ENCODE results near the gene ZFP36L1. TPM values are rescaled to one million over a fixed set of nuclear protein-coding genes. Genes with fewer than 3 reads are reported as not detected.

The ZFP36L1 gene
- total RNA-seq, 1 experiment from 2014 or later: 94.8 TPM

GRCh38 chr14:68784226-68784910 lies 8.5 kb downstream of the ZFP36L1 start:
- Mint-ChIP-seq H3K9me3 (ENCODE audit: unreplicated experiment) (no peaks in the 10 kb centered on the region), H3K36me3 (ENCODE audit: insufficient read depth, unreplicated experiment) (peaks cover 58% of the 10 kb centered on the region), H3K4me3 (ENCODE audit: unreplicated experiment) (peak overlapping the region; percentile 16), H3K27ac (ENCODE audit: unreplicated experiment) (peak overlapping the region; percentile 42), H3K4me1 (ENCODE audit: low read depth, unreplicated experiment) (peaks cover 54% of the 10 kb centered on the region), H3K27me3 (ENCODE audit: insufficient read depth, unreplicated experiment) (no peaks in the 10 kb centered on the region)
- Histone ChIP-seq H3K4me1 (peaks cover 91% of the 10 kb centered on the region), H3K27me3 (replicated peaks; ENCODE audit: control insufficient read depth, insufficient read depth, low read length) (no peaks in the 10 kb centered on the region), H3K4me3 (ENCODE audit: low read depth, low read length) (no peak overlapping the region), H3K9me3 (no peaks in the 10 kb centered on the region), H3K36me3 (ENCODE audit: control insufficient read depth, insufficient read depth, low read length) (peaks cover 4% of the 10 kb centered on the region)
- peak; percentile 92 to 95 for DNase-seq
- no TSS peak for BruUV-seq (replicated peaks)
- ChIA-PET POLR2A (interaction anchor here (7.4 kb wide), 1 partner anchor 8 kb away, joined by 70 read pairs; the partner anchor contains the start of gene ZFP36L1), CTCF (interaction anchor here (0.5 to 1.2 kb wide), 3 partner anchors 22 to 30 kb away, joined by 3 to 7 read pairs (median 4); no protein-coding TSS in a partner anchor)
- intact Hi-C loops (cut with micrococcal nuclease; ENCODE audit: unreplicated experiment): loop anchor here (1.0 to 2.0 kb wide), 2 partner anchors 9 to 156 kb away; partner anchors contain the start of gene ZFP36L1
- TF ChIP-seq, protein P1, sequence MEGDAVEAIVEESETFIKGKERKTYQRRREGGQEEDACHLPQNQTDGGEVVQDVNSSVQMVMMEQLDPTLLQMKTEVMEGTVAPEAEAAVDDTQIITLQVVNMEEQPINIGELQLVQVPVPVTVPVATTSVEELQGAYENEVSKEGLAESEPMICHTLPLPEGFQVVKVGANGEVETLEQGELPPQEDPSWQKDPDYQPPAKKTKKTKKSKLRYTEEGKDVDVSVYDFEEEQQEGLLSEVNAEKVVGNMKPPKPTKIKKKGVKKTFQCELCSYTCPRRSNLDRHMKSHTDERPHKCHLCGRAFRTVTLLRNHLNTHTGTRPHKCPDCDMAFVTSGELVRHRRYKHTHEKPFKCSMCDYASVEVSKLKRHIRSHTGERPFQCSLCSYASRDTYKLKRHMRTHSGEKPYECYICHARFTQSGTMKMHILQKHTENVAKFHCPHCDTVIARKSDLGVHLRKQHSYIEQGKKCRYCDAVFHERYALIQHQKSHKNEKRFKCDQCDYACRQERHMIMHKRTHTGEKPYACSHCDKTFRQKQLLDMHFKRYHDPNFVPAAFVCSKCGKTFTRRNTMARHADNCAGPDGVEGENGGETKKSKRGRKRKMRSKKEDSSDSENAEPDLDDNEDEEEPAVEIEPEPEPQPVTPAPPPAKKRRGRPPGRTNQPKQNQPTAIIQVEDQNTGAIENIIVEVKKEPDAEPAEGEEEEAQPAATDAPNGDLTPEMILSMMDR (IDR thresholded peaks at IDR 0.05; ENCODE audit: insufficient read depth in 1 of 2, low read depth in 1 of 2, low read length in 1 of 2, severe bottlenecking in 1 of 2, unreplicated experiment in 1 of 2): no peak

GRCh38 chr14:68783408-68784225 lies 9.2 kb downstream of the ZFP36L1 start:
- Histone ChIP-seq H3K27me3 (replicated peaks; ENCODE audit: control insufficient read depth, insufficient read depth, low read length) (no peaks in the 10 kb centered on the region), H3K4me1 (peaks cover 92% of the 10 kb centered on the region), H3K9me3 (no peaks in the 10 kb centered on the region), H3K36me3 (ENCODE audit: control insufficient read depth, insufficient read depth, low read length) (peaks cover 2% of the 10 kb centered on the region), H3K4me3 (ENCODE audit: low read depth, low read length) (no peak overlapping the region)
- peak overlapping the region; percentile 16 for H3K4me3 Mint-ChIP-seq (ENCODE audit: unreplicated experiment)
- no peaks in the 10 kb centered on the region for H3K9me3 Mint-ChIP-seq (ENCODE audit: unreplicated experiment)
- ChIA-PET POLR2A (interaction anchor here (7.4 kb wide), 1 partner anchor 9 kb away, joined by 70 read pairs; the partner anchor contains the start of gene ZFP36L1), CTCF (interaction anchor here (0.5 to 1.2 kb wide), 3 partner anchors 21 to 29 kb away, joined by 3 to 7 read pairs (median 4); no protein-coding TSS in a partner anchor)
- no peaks in the 10 kb centered on the region for H3K27me3 Mint-ChIP-seq (ENCODE audit: insufficient read depth, unreplicated experiment)
- H3K27ac Mint-ChIP-seq (ENCODE audit: unreplicated experiment): peak overlapping the region; percentile 42
- DNase-seq: peak; percentile 53 to 59
- intact Hi-C loops (cut with micrococcal nuclease; ENCODE audit: unreplicated experiment): loop anchor here (1.0 to 2.0 kb wide), 2 partner anchors 10 to 155 kb away; partner anchors contain the start of gene ZFP36L1
- no TSS peak for BruUV-seq (replicated peaks)
- TF ChIP-seq, protein P1 (IDR thresholded peaks at IDR 0.05; ENCODE audit: insufficient read depth in 1 of 2, low read depth in 1 of 2, low read length in 1 of 2, severe bottlenecking in 1 of 2, unreplicated experiment in 1 of 2): no peak
- H3K4me1 Mint-ChIP-seq (ENCODE audit: low read depth, unreplicated experiment): peaks cover 54% of the 10 kb centered on the region
- H3K36me3 Mint-ChIP-seq (ENCODE audit: insufficient read depth, unreplicated experiment): peaks cover 58% of the 10 kb centered on the region

All from Caco-2 (cell line).